Skeletal muscle tissue (tissue), 4 donors: ENCODE results near the gene LARGE1. TPM values are rescaled to one million over a fixed set of nuclear protein-coding genes. Genes with fewer than 3 reads are reported as not detected.
A peak's percentile ranks its signal among the peaks of the same experiment; 100 is the strongest.

ENCODE experiments used
- H3K27ac ChIP-seq: one replicate; pipeline ENCODE4 v1.7.0; 2013; ENCODE audit warnings: mild to moderate bottlenecking, low read depth, low read length, inconsistent platforms
- H3K27me3 ChIP-seq, 3 donors: one replicate each; pipeline ENCODE4 v1.7.0; 2013; ENCODE audit warnings: low read length in 3 of 3; ENCODE audit not compliant: control insufficient read depth in 3 of 3, insufficient read depth in 3 of 3
- H3K36me3 ChIP-seq, 3 donors: one replicate each; pipeline ENCODE4 v1.7.0; 2013; ENCODE audit warnings: low read length in 3 of 3; ENCODE audit not compliant: control insufficient read depth in 3 of 3, insufficient read depth in 3 of 3
- H3K4me1 ChIP-seq, 3 donors: one replicate each; pipeline ENCODE4 v1.7.0; 2013; ENCODE audit warnings: low read length in 3 of 3, mild to moderate bottlenecking in 3 of 3; ENCODE audit not compliant: control insufficient read depth in 3 of 3, insufficient read depth in 3 of 3
- H3K4me3 ChIP-seq, 3 donors: one replicate each; pipeline ENCODE4 v1.7.0; 2013; ENCODE audit warnings: low read length in 3 of 3
- H3K9ac ChIP-seq, 3 donors: one replicate each; pipeline ENCODE4 v1.7.0; 2013; ENCODE audit warnings: low read length in 3 of 3, mild to moderate bottlenecking in 3 of 3, moderate library complexity in 2 of 3, low read depth in 1 of 3
- H3K9me3 ChIP-seq, 3 donors: one replicate each; pipeline ENCODE4 v1.7.0; 2013; ENCODE audit warnings: low read length in 3 of 3; ENCODE audit not compliant: control insufficient read depth in 3 of 3
- total RNA-seq: library from RNA; depleted of rRNA; stranded (reverse); fragments of >200 nt; gene quantifications from one replicate; pipeline ENCODE4 v1.2.3, GENCODE V29; 2014
- donor health status: Osteomylitis.

The LARGE1 gene
- total RNA-seq, 1 donor from 2014 or later, result 12.5 TPM

DNA sequence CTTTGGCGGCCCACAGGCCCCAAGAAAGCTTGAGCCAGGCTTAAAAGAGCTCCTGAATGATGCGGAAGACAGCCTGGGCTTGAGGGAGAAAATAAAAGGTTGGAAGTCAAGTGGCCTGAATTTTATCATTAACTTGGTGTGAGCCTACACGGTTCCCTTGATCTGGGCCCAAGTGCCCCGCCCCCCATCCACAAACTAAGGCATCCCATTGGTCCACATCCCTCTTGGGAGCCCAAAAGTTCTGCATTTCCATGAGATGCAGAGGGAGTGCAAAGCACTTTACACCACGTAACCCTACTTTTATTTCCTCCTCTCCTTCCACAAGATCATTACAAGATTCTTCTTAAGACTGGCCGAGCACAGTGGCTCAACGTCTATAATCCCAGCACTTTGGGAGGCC, 22.2 kb downstream of the LARGE1 start:
- no peaks in the 10 kb centered on the region for H3K9me3 ChIP-seq
- no peak overlapping the region for H3K27ac ChIP-seq
- no peak overlapping the region for H3K4me3 ChIP-seq
- H3K36me3 ChIP-seq, result no peaks in the 10 kb centered on the region
- peaks cover 6 to 54% (median 29%) of the 10 kb centered on the region in 3 donors for H3K4me1 ChIP-seq
- H3K9ac ChIP-seq, result no peak overlapping the region
- H3K27me3 ChIP-seq, result no peaks in the 10 kb centered on the region

GRCh38 chr22:33897448-33897835, 22.8 kb downstream of the LARGE1 start:
- H3K9me3 ChIP-seq, result no peaks in the 10 kb centered on the region
- no peaks in the 10 kb centered on the region for H3K27me3 ChIP-seq
- H3K4me3 ChIP-seq, result no peak overlapping the region
- peaks cover 6 to 54% (median 29%) of the 10 kb centered on the region in 3 donors for H3K4me1 ChIP-seq
- peak overlapping the region; percentile 14 for H3K27ac ChIP-seq
- H3K9ac ChIP-seq, result no peak overlapping the region
- no peaks in the 10 kb centered on the region for H3K36me3 ChIP-seq

- peak overlapping the region; percentile 54 for H3K27ac ChIP-seq
- H3K4me3 ChIP-seq, result no peak overlapping the region
- H3K9ac ChIP-seq, result no peak overlapping the region
- no peaks in the 10 kb centered on the region for H3K9me3 ChIP-seq
- no peaks in the 10 kb centered on the region for H3K36me3 ChIP-seq
- peaks cover 6 to 54% (median 29%) of the 10 kb centered on the region in 3 donors for H3K4me1 ChIP-seq
- no peaks in the 10 kb centered on the region for H3K27me3 ChIP-seq
These were observed 23.5 kb downstream of the LARGE1 start for GRCh38 chr22:33896575-33897447.

DNA sequence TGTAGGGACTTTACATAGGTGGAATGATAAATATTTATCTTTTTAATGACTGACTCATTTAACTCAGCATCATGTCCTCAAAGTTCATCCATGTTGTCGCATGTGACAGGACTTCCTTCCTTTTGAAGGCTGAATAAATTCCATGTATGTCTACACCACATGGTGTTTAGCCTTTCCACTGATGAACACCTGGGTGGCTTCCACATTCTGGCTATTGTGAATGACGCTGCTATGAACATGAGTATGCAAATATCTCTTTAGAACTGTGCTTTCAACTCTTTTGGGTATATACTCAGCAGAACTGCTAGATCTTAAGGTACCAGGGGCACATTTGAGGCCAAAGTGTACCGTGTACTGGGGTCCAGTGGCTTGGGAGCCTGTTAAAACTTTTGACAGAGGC, 24.1 kb downstream of the LARGE1 start:
- Histone ChIP-seq H3K4me1 (peaks cover 6 to 53% (median 29%) of the 10 kb centered on the region in 3 donors), H3K9me3 (no peaks in the 10 kb centered on the region), H3K4me3 (no peak overlapping the region), H3K27ac (peak overlapping the region; percentile 54), H3K9ac (no peak overlapping the region), H3K36me3 (no peaks in the 10 kb centered on the region), H3K27me3 (no peaks in the 10 kb centered on the region)

DNA sequence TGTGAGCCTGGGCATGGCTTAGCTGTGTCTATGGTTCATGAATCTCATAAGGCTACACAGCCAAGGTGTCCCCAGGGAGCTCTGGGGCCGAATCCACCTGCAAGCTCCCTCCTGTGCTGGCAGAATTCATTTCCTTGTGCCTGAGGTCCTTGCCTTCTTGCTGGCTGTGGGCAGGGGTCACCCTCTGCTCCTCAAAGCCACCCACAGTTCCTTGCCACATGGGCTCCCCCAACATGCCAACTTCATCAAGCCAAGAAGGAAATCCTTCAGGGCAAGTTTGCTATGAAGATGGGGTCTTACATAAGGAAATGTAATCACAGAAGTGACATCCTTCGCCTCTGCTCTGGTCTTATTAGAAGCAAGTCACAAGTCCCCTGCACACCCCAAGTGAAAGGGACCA, 24.8 kb downstream of the LARGE1 start:
- Histone ChIP-seq H3K4me3 (no peak overlapping the region), H3K27me3 (no peaks in the 10 kb centered on the region), H3K9ac (no peak overlapping the region), H3K9me3 (no peaks in the 10 kb centered on the region), H3K36me3 (no peaks in the 10 kb centered on the region), H3K27ac (no peak overlapping the region), H3K4me1 (peaks cover 4 to 46% (median 24%) of the 10 kb centered on the region in 3 donors)

- Histone ChIP-seq H3K4me3 (no peak overlapping the region), H3K36me3 (no peaks in the 10 kb centered on the region), H3K9ac (no peak overlapping the region), H3K9me3 (no peaks in the 10 kb centered on the region), H3K4me1 (peaks cover 2 to 40% (median 22%) of the 10 kb centered on the region in 3 donors), H3K27ac (no peak overlapping the region), H3K27me3 (no peaks in the 10 kb centered on the region)
These were observed 25.8 kb downstream of the LARGE1 start for GRCh38 chr22:33894515-33894914.

- no peak overlapping the region for H3K4me3 ChIP-seq
- no peak overlapping the region for H3K9ac ChIP-seq
- H3K9me3 ChIP-seq, result no peaks in the 10 kb centered on the region
- no peaks in the 10 kb centered on the region for H3K36me3 ChIP-seq
- no peaks in the 10 kb centered on the region for H3K27me3 ChIP-seq
- H3K4me1 ChIP-seq, result peaks cover 2 to 40% (median 23%) of the 10 kb centered on the region in 3 donors
- H3K27ac ChIP-seq, result no peak overlapping the region
These were observed 26.2 kb downstream of the LARGE1 start for GRCh38 chr22:33894036-33894435.

GRCh38 chr22:33893512-33893911, 26.8 kb downstream of the LARGE1 start:
- Histone ChIP-seq H3K27ac (no peak overlapping the region), H3K4me1 (peaks cover 5 to 36% (median 20%) of the 10 kb centered on the region in 3 donors), H3K9me3 (no peaks in the 10 kb centered on the region), H3K4me3 (no peak overlapping the region), H3K9ac (no peak overlapping the region), H3K27me3 (no peaks in the 10 kb centered on the region), H3K36me3 (no peaks in the 10 kb centered on the region)

DNA sequence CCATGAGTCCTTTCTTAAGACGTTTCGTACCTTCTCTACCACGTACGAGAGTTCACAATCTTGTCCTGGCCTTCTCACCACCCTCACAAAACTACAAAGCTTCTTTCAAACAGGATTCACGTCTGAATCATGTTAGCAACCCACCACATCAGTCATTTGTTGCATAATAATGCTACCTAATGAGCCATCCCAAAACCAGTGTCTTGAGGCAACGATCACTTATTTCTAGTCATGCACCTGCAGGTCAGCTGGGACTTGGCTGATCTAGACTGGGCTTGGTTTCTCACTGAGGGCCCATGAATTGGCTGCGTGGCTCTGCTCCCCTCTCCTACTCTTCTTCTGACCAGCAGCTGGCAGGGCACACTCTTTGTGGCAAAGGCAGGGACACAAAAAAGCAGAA, 28.3 kb downstream of the LARGE1 start:
- H3K27me3 ChIP-seq, result no peaks in the 10 kb centered on the region
- H3K4me3 ChIP-seq, result no peak overlapping the region
- peaks cover 5 to 23% (median 15%) of the 10 kb centered on the region in 3 donors for H3K4me1 ChIP-seq
- H3K27ac ChIP-seq, result no peak overlapping the region
- H3K36me3 ChIP-seq, result no peaks in the 10 kb centered on the region
- no peaks in the 10 kb centered on the region for H3K9me3 ChIP-seq
- no peak overlapping the region for H3K9ac ChIP-seq

DNA sequence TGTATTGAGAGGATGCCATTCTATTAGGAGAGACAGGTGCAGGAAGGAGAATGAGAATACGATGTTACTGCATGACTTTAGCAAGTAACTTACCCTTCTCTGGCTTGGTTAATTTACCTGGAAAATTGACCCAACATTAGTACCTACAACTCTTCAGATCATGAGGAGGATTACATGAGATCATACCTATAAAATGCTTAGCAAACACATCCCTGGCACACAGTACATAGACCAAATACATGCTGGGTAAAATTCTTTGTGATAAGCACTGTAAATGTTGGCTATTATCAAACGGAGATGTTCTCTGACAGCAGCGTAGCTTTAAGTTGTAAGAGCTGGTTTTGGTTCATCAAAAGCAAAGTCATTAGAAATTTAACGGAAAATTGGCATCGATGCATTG, 28.8 kb downstream of the LARGE1 start:
- Histone ChIP-seq H3K27me3 (no peaks in the 10 kb centered on the region), H3K36me3 (no peaks in the 10 kb centered on the region), H3K4me3 (no peak overlapping the region), H3K27ac (no peak overlapping the region), H3K4me1 (peaks cover 3 to 18% (median 10%) of the 10 kb centered on the region in 3 donors), H3K9ac (no peak overlapping the region), H3K9me3 (no peaks in the 10 kb centered on the region)
